SK-N-SH (cell line): ENCODE measurements around the gene ANKRD11. TPM values are rescaled to one million over a fixed set of nuclear protein-coding genes. Genes with fewer than 3 reads are reported as not detected.

ENCODE experiments used
- CTCF ChIA-PET: fragments of 300-600, 350-600 bp; formaldehyde crosslinking; extraction: SDS; loops from one replicate; lab custom pipeline; 2021; lab: Yijun Ruan, JAX
- POLR2A ChIA-PET: fragments of 350-600 bp; sonication (Branson Sonifier 250); formaldehyde crosslinking; extraction: SDS; loops from one replicate; lab custom pipeline; 2020; ENCODE audit warnings: antibody characterized with exemption, inconsistent platforms; lab: Yijun Ruan, JAX
- DNase-seq: peaks from one replicate; pipeline ENCODE4 v3.0.0; 2012
- H2AFZ ChIP-seq: fragments of 200-600 bp; sonication (generic); 2 replicates; pipeline ENCODE4 v1.8.1; 2016; ENCODE audit warnings: antibody characterized with exemption, mild to moderate bottlenecking, low read depth
- H3F3A ChIP-seq: fragments of 200-600 bp; sonication (generic); replicated peaks from 2 replicates; pipeline ENCODE3; 2016; ENCODE audit warnings: antibody characterized with exemption, mild to moderate bottlenecking; ENCODE audit not compliant: insufficient read depth
- H3K27ac ChIP-seq, 2 experiments: fragments of 200-500 bp in 1 of 2; fragments of 200-600 bp in 1 of 2; sonication (Bioruptor generic) in 1 of 2; sonication (generic), shearing (Covaris generic) in 1 of 2; 2 replicates each; pipeline versions ENCODE4 v1.5.1 to v1.6.1; 2014 to 2016; ENCODE audit warnings: low read depth in 2 of 2, inconsistent platforms in 1 of 2, low read length in 1 of 2, mild to moderate bottlenecking in 1 of 2, mixed read lengths in 1 of 2
- H3K27me3 ChIP-seq: fragments of 200-600 bp; sonication (generic), shearing (Covaris generic); 2 replicates; pipeline ENCODE4 v1.6.1; 2016; ENCODE audit warnings: mixed run types; ENCODE audit not compliant: insufficient read depth
- H3K36me3 ChIP-seq, 2 experiments: fragments of 200-500 bp in 1 of 2; fragments of 200-600 bp in 1 of 2; sonication (Bioruptor generic) in 1 of 2; sonication (generic) in 1 of 2; replicated peaks in 1 of 2; 2 replicates each; pipeline versions ENCODE3 to v1.5.1; 2014 to 2016; ENCODE audit warnings: low read length in 1 of 2, mild to moderate bottlenecking in 1 of 2; ENCODE audit not compliant: insufficient read depth in 2 of 2, control insufficient read depth in 1 of 2
- H3K4me1 ChIP-seq, 2 experiments: fragments of 200-500 bp in 1 of 2; fragments of 200-600 bp in 1 of 2; sonication (Bioruptor generic) in 1 of 2; sonication (generic), shearing (Covaris generic) in 1 of 2; 2 replicates each; pipeline versions ENCODE4 v1.5.1 to v1.6.1; 2014 to 2016; ENCODE audit warnings: low read depth in 1 of 2, low read length in 1 of 2, mixed run types in 1 of 2; ENCODE audit not compliant: insufficient read depth in 2 of 2, control insufficient read depth in 1 of 2
- H3K4me2 ChIP-seq: fragments of 200-600 bp; sonication (generic), shearing (Covaris generic); 2 replicates; pipeline ENCODE4 v1.6.1; 2017; ENCODE audit warnings: mixed run types
- H3K4me3 ChIP-seq, 2 experiments: fragments of 200-500 bp in 1 of 2; fragments of 200-600 bp in 1 of 2; sonication (Bioruptor generic) in 1 of 2; sonication (generic), shearing (Covaris generic) in 1 of 2; 2 replicates each; pipeline versions ENCODE4 v1.5.1 to v1.8.1; 2014 to 2016; ENCODE audit warnings: low read depth in 2 of 2, inconsistent platforms in 1 of 2, low read length in 1 of 2, mild to moderate bottlenecking in 1 of 2, mixed read lengths in 1 of 2, moderate library complexity in 1 of 2
- H3K79me2 ChIP-seq: fragments of 200-600 bp; sonication (generic); 2 replicates; pipeline ENCODE4 v1.8.1; 2017; ENCODE audit warnings: mild to moderate bottlenecking; ENCODE audit not compliant: insufficient read depth
- H3K9ac ChIP-seq: fragments of 200-600 bp; sonication (generic); 2 replicates; pipeline ENCODE4 v1.6.1; 2017; ENCODE audit warnings: mixed run types
- H3K9me2 ChIP-seq: fragments of 200-600 bp; sonication (generic); 2 replicates; pipeline ENCODE4 v1.6.1; 2017; ENCODE audit warnings: mixed run types
- H3K9me3 ChIP-seq: fragments of 200-600 bp; sonication (generic); 2 replicates; pipeline ENCODE4 v1.6.1; 2017; ENCODE audit warnings: mixed run types, mild to moderate bottlenecking, moderate library complexity
- H4K20me1 ChIP-seq: fragments of 200-600 bp; sonication (generic); 2 replicates; pipeline ENCODE4 v1.6.1; 2017; ENCODE audit warnings: mild to moderate bottlenecking, mixed run types; ENCODE audit not compliant: insufficient read depth
- MXI1 ChIP-seq: IDR thresholded peaks from 2 replicates; pipeline ENCODE4 v1.6.1; 2012; ENCODE audit warnings: mild to moderate bottlenecking, low read depth, low read length, improper control_type of control experiment
- PBX3 ChIP-seq: IDR thresholded peaks from 2 replicates; pipeline ENCODE4; 2012
- SMC3 ChIP-seq: IDR thresholded peaks from 2 replicates; pipeline ENCODE4 v1.6.1; 2012; ENCODE audit warnings: low read depth, low read length, improper control_type of control experiment
- WGBS: methylation state at CpG from one replicate; pipeline ENCODE4 v1.1.6; 2017; ENCODE audit warnings: low lambda C conversion rate; 5-methylcytosine and 5-hydroxymethylcytosine counted together
- polyA plus RNA-seq, 3 experiments: library from polyadenylated mRNA; depleted of rRNA; stranded (reverse); fragments of >200 nt; gene quantifications; 2 replicates each; pipeline ENCODE4 v1.2.3, GENCODE V29; 2012
- TF ChIP-seq, protein P1 (sequence below): IDR thresholded peaks from 2 replicates; pipeline ENCODE4 v1.4.0; 2012; ENCODE audit warnings: low read depth, borderline replicate concordance
- TF ChIP-seq, protein P2 (sequence below): IDR thresholded peaks from 2 replicates; pipeline ENCODE4 v1.4.0; 2012; ENCODE audit warnings: low read depth

ANKRD11 gene
- polyA plus RNA-seq, 1 of the 3 experiments (the other 2 are of a cell fraction), result 50.2 TPM

DNA sequence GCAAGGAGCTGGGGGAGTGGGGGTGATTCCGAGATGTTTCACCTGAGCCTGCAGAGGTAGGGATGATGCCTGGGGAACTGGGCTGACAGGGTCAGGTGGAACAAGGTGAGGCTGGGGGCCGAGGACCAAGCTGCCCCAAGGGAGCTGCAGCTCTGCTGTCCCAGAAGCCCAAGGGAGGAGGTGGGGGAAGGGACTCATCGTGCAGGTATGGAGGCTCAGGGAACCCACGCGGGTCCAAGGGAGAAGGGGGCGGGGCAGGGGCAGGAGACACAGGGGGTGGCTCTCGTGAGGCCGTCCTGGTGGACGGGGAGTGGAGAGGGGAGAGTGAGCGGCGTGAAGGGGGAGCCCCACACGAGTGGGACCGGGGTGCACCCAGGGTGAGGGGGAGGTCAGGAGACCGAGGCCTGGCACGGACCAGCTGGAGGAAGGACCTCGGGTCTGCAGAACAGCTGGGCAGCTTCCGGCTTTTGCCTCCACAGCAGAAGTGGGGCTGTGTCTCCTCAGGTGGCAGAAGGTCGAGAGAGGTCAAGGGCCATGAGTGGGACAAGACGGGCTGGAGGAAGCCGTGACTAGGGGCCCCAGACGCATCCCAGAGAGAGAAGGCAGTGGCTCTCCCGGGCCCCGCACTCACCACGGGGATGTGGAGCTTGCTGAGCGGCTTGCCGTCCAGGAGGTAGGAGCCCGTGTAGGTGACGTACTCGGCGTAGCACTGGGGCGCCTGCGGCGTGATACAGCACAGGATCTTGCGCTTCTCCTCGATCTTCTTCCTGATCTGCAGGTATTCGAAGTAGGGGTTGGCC is 211.7 kb downstream of the ANKRD11 start:
- Histone ChIP-seq H3K9me2 (no peaks in the 10 kb centered on the region), H2AFZ (no peak overlapping the region), H3K4me3 (no peak overlapping the region), H3K79me2 (peaks cover 16% of the 10 kb centered on the region), H3F3A (no peaks in the 10 kb centered on the region), H3K27me3 (no peaks in the 10 kb centered on the region), H3K9ac (no peak overlapping the region), H3K4me2 (no peak overlapping the region), H3K4me1 (no peaks in the 10 kb centered on the region), H3K9me3 (no peaks in the 10 kb centered on the region), H3K27ac (no peak overlapping the region), H3K36me3 (peaks cover 12 to 77% of the 10 kb centered on the region in 2 experiments), H4K20me1 (peaks cover 15% of the 10 kb centered on the region; the same call in 1 of the 2 replicates)
- ChIA-PET CTCF (interaction anchor here (1.1 kb wide), 1 partner anchor 10 kb away, joined by 5 read pairs; no protein-coding TSS in a partner anchor), POLR2A (no interaction called here)
- DNase-seq, result no peak
- TF ChIP-seq, protein P1, sequence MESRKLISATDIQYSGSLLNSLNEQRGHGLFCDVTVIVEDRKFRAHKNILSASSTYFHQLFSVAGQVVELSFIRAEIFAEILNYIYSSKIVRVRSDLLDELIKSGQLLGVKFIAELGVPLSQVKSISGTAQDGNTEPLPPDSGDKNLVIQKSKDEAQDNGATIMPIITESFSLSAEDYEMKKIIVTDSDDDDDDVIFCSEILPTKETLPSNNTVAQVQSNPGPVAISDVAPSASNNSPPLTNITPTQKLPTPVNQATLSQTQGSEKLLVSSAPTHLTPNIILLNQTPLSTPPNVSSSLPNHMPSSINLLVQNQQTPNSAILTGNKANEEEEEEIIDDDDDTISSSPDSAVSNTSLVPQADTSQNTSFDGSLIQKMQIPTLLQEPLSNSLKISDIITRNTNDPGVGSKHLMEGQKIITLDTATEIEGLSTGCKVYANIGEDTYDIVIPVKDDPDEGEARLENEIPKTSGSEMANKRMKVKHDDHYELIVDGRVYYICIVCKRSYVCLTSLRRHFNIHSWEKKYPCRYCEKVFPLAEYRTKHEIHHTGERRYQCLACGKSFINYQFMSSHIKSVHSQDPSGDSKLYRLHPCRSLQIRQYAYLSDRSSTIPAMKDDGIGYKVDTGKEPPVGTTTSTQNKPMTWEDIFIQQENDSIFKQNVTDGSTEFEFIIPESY, result no peak
- TF ChIP-seq, protein P2, sequence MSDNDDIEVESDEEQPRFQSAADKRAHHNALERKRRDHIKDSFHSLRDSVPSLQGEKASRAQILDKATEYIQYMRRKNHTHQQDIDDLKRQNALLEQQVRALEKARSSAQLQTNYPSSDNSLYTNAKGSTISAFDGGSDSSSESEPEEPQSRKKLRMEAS, result no peak
- no peak for TF ChIP-seq MXI1
- WGBS, result 95% methylated on average over 36 of the region's 36 CpGs

- POLR2A ChIA-PET, result no interaction called here
- no peak overlapping the region for H3K4me2 ChIP-seq
- H3K9ac ChIP-seq, result no peak overlapping the region
- no peaks in the 10 kb centered on the region for H3F3A ChIP-seq
- H3K27ac ChIP-seq, result no peak overlapping the region
- H2AFZ ChIP-seq, result no peak overlapping the region
- H3K4me3 ChIP-seq, result no peak overlapping the region
- H3K27me3 ChIP-seq, result no peaks in the 10 kb centered on the region
- H3K36me3 ChIP-seq, result peaks cover 15 to 74% of the 10 kb centered on the region in 2 experiments
- TF ChIP-seq PBX3 (no peak), SMC3 (no peak)
- TF ChIP-seq, all 33 proteins: peak for 0
- 91% methylated on average over 25 of the region's 33 CpGs for WGBS
- Histone ChIP-seq H3K4me1 (no peaks in the 10 kb centered on the region), H3K79me2 (peaks cover 20% of the 10 kb centered on the region), H3K9me2 (no peaks in the 10 kb centered on the region), H4K20me1 (peaks cover 18% of the 10 kb centered on the region; the same call in 1 of the 2 replicates), H3K9me3 (no peaks in the 10 kb centered on the region)
- CTCF ChIA-PET, result interaction anchor here (1.7 kb wide), 1 partner anchor 12 kb away, joined by 7 read pairs; no protein-coding TSS in a partner anchor
- DNase-seq, result no peak
Observed at GRCh38 chr16:89277641-89278341, 212.6 kb downstream of the ANKRD11 start.
